Psoas muscle (tissue), 8 donors: ENCODE measurements around the gene PDCD11. TPM values are rescaled to one million over a fixed set of nuclear protein-coding genes. Genes with fewer than 3 reads are reported as not detected.

ENCODE experiments used
- ATAC-seq, 4 donors: fragments of 200-7000 bp; cut with Tn5 transposase; one replicate each; pipeline ENCODE4 v1.9.1; 2020; ENCODE audit warnings: moderate library complexity in 3 of 4, mild to moderate bottlenecking in 2 of 4
- DNase-seq, 2 donors: peaks; one replicate each; pipeline ENCODE4 v3.0.0-alpha.2; 2020
- H3K27ac ChIP-seq: fragments of 200-600 bp; one replicate; pipeline ENCODE4 v1.8.0; 2022
- H3K27me3 ChIP-seq, 3 donors: fragments of 200-600 bp in 1 of 3; one replicate each; pipeline versions ENCODE4 v1.6.1 to v1.8.0; 2013 to 2022; ENCODE audit warnings: low read length in 2 of 3, mild to moderate bottlenecking in 2 of 3, moderate library complexity in 1 of 3; ENCODE audit not compliant: insufficient read depth in 3 of 3
- H3K36me3 ChIP-seq, 2 donors: fragments of 200-600 bp in 1 of 2; one replicate each; pipeline versions ENCODE4 v1.6.1 to v1.8.0; 2013 to 2022; ENCODE audit warnings: low read depth in 1 of 2, mild to moderate bottlenecking in 1 of 2, moderate library complexity in 1 of 2; ENCODE audit not compliant: insufficient read depth in 1 of 2
- H3K4me1 ChIP-seq: fragments of 200-600 bp; one replicate; pipeline ENCODE4 v1.8.0; 2022
- H3K4me3 ChIP-seq: fragments of 200-600 bp; one replicate; pipeline ENCODE4 v1.8.0; 2022; ENCODE audit warnings: mild to moderate bottlenecking
- H3K9me3 ChIP-seq: fragments of 200-600 bp; one replicate; pipeline ENCODE4 v1.8.0; 2022
- CTCF ChIP-seq: fragments of 200-600 bp; IDR thresholded peaks from one replicate; pipeline ENCODE4 v1.8.0; 2022; ENCODE audit warnings: antibody characterized with exemption
- WGBS, 3 donors: extraction: QIAGEN DNeasy Blood & Tissue Kit; methylation state at CpG; one replicate each; pipeline versions ENCODE4 v1.1.6 to v1.1.7; 2013; 5-methylcytosine and 5-hydroxymethylcytosine counted together
- intact Hi-C, 2 donors: fragments of 100-400 bp; cut with DNase I; formaldehyde crosslinking; loops; one replicate each; pipeline versions ENCODE4 v1.11.0 to v1.14.2; 2022
- polyA plus RNA-seq, 3 donors: library from polyadenylated mRNA; stranded (reverse); fragments of 200-250 nt; gene quantifications; one replicate each; pipeline ENCODE4 v1.2.3, GENCODE V29; 2013
- total RNA-seq, 4 donors: library from RNA; stranded (reverse); fragmentation: NEBNext Ultra II Directional in 2 of 4; extraction: Animal tissue kit (Norgen Biotek cat#: 25700) in 2 of 4; gene quantifications; one replicate each; pipeline versions ENCODE4 v1.2.1 to v1.2.4, GENCODE V29; 2021 to 2023
- donor health status: healthy with polysubstance abuse.
- donor health status: DM: no; HTN: no; CAD: no; lungs with moderate emphysema.
- donor health status: Bipolar disorder and iron deficiency.
- donor health status: healthy.
- donor health status: DM: yes; HTN: yes; CAD: no.
- donor health status: DM: no; HTN: no; CAD: no.
- donor health status: DM: no; HTN: no; CAD: no.
- donor health status: DM: yes; HTN: yes; CAD: no.

Gene PDCD11
- total and polyA plus RNA-seq, 7 donors = 13.1 to 34.7 (median 24.1) TPM

DNA sequence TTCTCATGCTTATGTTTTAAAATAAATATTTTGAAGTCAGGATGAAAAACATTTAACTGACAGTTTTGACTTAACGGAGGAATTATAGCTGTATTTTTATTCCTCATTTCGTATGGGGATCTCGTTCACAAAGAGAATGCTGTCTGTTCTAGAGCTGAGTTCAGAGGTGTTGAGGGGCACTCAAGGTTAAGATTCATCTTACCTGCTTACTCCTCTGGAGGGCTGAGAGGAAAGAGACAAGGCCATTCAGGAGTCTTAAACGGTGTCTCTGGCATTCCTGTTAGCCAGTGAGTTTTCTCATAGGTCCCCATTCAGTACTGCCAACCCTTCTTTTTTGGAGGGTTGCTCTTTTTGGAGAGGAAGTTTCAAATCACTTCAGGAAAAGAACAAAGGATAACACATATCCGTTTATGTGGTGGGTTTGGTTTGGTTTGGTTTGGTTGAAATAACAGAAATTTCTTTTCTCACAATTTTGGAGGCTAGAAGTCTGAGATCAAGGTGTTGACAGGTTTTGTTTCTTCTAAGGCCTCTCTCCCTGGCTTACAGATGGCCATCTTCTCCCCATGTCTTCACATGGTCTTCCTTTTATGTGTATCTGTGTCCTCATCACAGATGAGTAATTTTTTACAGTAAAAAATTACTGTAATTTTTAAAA lies 32.7 kb downstream of the PDCD11 start:
- no peak for ATAC-seq
- H3K36me3 ChIP-seq = peaks cover 17 to 98% of the 10 kb centered on the region in 2 donors
- no peak for TF ChIP-seq CTCF
- H3K4me1 ChIP-seq = no peaks in the 10 kb centered on the region
- DNase-seq = no peak
- WGBS, 3 donors = 67 to 76% (median 75%) methylated on average over 5 of the region's 5 CpGs
- H3K9me3 ChIP-seq = no peaks in the 10 kb centered on the region
- no peak overlapping the region for H3K27ac ChIP-seq
- intact Hi-C loops = no loop called here
- H3K4me3 ChIP-seq = no peak overlapping the region
- H3K27me3 ChIP-seq = no peaks in the 10 kb centered on the region

- no peaks in the 10 kb centered on the region for H3K27me3 ChIP-seq
Observed at GRCh38 chr10:103429647-103430046, 33.2 kb downstream of the PDCD11 start.

DNA sequence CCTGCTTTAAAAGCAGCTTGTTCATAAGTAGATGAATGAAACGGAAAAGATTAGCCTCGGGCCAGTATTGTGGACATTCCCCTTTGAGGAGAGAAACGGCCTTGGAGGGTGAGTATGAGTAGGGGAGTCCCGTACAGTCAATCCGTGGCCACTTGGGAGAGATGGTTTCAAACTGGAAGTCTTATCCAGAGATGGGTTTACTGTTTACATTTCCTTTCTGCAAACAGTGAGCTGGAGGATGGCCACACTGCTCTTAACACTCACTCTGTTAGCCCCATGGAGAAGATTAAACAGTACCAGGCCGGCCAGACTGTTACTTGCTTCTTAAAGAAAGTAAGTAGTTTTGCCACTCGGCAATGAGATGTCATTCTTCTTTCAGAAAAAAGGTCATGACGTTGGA lies 35.5 kb downstream of the PDCD11 start:
- H3K4me3 ChIP-seq = no peak overlapping the region
- peaks cover 19 to 98% of the 10 kb centered on the region in 2 donors for H3K36me3 ChIP-seq
- no peak overlapping the region for H3K27ac ChIP-seq
- no peaks in the 10 kb centered on the region for H3K4me1 ChIP-seq
- 77 to 87% (median 83%) methylated on average over 8 of the region's 8 CpGs for WGBS, 3 donors
- TF ChIP-seq CTCF = no peak
- DNase-seq (no peak), ATAC-seq (no peak)
- intact Hi-C loops = no loop called here
- H3K27me3 ChIP-seq = no peaks in the 10 kb centered on the region
- H3K9me3 ChIP-seq = no peaks in the 10 kb centered on the region

More at GRCh38 chr10:103429647-103430046, 33.2 kb downstream of the PDCD11 start:
- Histone ChIP-seq H3K36me3 (peaks cover 20 to 98% of the 10 kb centered on the region in 2 donors), H3K4me3 (no peak overlapping the region), H3K9me3 (no peaks in the 10 kb centered on the region), H3K27ac (no peak overlapping the region), H3K4me1 (no peaks in the 10 kb centered on the region)
- ATAC-seq (no peak), DNase-seq (no peak)
- TF ChIP-seq CTCF = no peak
- whole genome bisulfite sequencing, 3 donors = 91 to 98% (median 95%) methylated on average over 5 of the region's 5 CpGs
- intact Hi-C loops = no loop called here

DNA sequence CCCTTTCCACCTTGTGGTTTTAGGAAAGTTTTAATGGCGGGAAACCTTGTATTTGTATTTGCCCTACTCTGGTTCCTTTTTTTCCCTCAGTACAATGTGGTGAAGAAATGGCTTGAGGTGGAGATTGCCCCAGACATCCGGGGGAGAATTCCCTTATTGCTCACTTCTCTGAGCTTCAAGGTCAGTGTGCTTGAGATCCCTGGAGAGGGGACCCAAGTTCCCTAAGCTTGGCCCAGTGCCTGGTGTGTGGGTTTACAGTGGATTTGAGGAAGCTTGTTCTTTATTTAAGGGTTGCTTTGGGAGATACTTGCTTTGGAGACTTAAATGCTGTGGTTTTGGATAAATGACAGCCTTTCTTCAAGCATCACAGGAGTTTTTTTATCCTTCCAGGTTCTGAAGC lies 37.4 kb downstream of the PDCD11 start:
- H3K27ac ChIP-seq = no peak overlapping the region
- DNase-seq (peak in 1 of 2 donors; percentile 56), ATAC-seq (no peak)
- WGBS, 3 donors = 76 to 88% (median 79%) methylated on average over 2 of the region's 2 CpGs
- H3K4me3 ChIP-seq = no peak overlapping the region
- peaks cover 22 to 98% of the 10 kb centered on the region in 2 donors for H3K36me3 ChIP-seq
- no peaks in the 10 kb centered on the region for H3K9me3 ChIP-seq
- TF ChIP-seq CTCF = no peak
- intact Hi-C loops = no loop called here
- H3K27me3 ChIP-seq = no peaks in the 10 kb centered on the region
- H3K4me1 ChIP-seq = no peaks in the 10 kb centered on the region

DNA sequence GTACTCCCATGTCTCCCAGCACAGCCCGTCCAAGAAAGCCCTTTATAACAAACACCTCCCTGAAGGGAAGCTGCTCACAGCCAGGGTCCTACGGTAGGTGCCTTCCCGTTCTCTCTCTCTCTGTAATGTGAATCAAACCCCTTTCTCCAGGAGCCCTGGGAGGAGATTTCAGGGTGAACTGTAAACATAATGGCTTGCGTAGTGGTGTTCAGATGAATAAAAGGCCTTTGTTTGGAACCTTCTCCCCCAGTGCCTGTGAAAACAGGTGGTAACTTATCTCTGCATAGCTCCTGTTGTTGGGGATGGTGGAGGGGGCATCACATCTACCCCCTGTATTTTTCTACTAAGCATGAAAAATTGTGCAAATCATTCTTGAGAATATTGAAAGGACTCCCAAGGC lies 43.4 kb downstream of the PDCD11 start:
- H3K4me1 ChIP-seq = no peaks in the 10 kb centered on the region

More for the DNA sequence above, 43.4 kb downstream of the PDCD11 start:
- Histone ChIP-seq H3K27me3 (no peaks in the 10 kb centered on the region), H3K9me3 (no peaks in the 10 kb centered on the region), H3K36me3 (peaks cover 14 to 100% of the 10 kb centered on the region in 2 donors), H3K4me3 (no peak overlapping the region), H3K27ac (no peak overlapping the region)
- DNase-seq = no peak
- 86 to 87% (median 87%) methylated on average over 4 of the region's 4 CpGs for WGBS, 3 donors
- intact Hi-C loops = no loop called here
- TF ChIP-seq CTCF = no peak
- ATAC-seq = no peak
